Peyer's patch (tissue), 4 donors: ENCODE measurements around the gene LDLRAD4. TPM values are rescaled to one million over a fixed set of nuclear protein-coding genes. Genes with fewer than 3 reads are reported as not detected.

Source experiments
- DNase-seq, 3 donors: peaks; one replicate each; pipeline ENCODE4 v3.0.0-alpha.2; 2017 to 2019
- H3K27ac ChIP-seq, 4 donors: fragments of 200-600 bp; sonication (generic); one replicate each; pipeline ENCODE4 v1.5.1; 2016 to 2019
- H3K27me3 ChIP-seq, 2 donors: fragments of 200-600 bp; sonication (generic); one replicate each; pipeline ENCODE4 v1.5.1; 2019
- H3K36me3 ChIP-seq, 3 donors: fragments of 200-600 bp; sonication (generic); one replicate each; pipeline ENCODE4 v1.5.1; 2016 to 2019
- H3K4me1 ChIP-seq, 4 donors: fragments of 200-600 bp; sonication (generic); one replicate each; pipeline ENCODE4 v1.5.1; 2016 to 2019
- H3K4me3 ChIP-seq, 4 donors: fragments of 200-600 bp; sonication (generic); 1 replicate in 3 of 4; 2 replicates in 1 of 4; pipeline ENCODE4 v1.5.1; 2016 to 2019; ENCODE audit warnings: mild to moderate bottlenecking in 1 of 4
- H3K9me3 ChIP-seq, 4 donors: fragments of 200-600 bp; sonication (generic); one replicate each; pipeline ENCODE4 v1.5.1; 2016 to 2019; ENCODE audit warnings: mild to moderate bottlenecking in 1 of 4
- CTCF ChIP-seq, 6 experiments: fragments of 450-650 bp in 4 of 6; fragments of 200-600 bp in 2 of 6; sonication (generic) in 1 of 6; IDR thresholded peaks; one replicate each; pipeline ENCODE4 v1.5.1; 2017 to 2019; ENCODE audit warnings: antibody characterized with exemption in 6 of 6, mild to moderate bottlenecking in 3 of 6, moderate library complexity in 1 of 6
- POLR2A ChIP-seq, 2 donors: fragments of 450-650 bp; IDR thresholded peaks; one replicate each; pipeline ENCODE4 v1.5.1; 2017; ENCODE audit warnings: antibody characterized with exemption in 2 of 2, mild to moderate bottlenecking in 2 of 2, moderate library complexity in 2 of 2
- total RNA-seq, 4 donors: library from RNA; depleted of rRNA; stranded (reverse); fragments of >200 nt; gene quantifications; one replicate each; pipeline ENCODE4 v1.1.0, GENCODE V29; 2016

LDLRAD4 gene
- total RNA-seq, 4 donors from 2014 or later = 24.8 to 128 (median 50.0) TPM

- Histone ChIP-seq H3K27ac (no peak overlapping the region), H3K27me3 (no peaks in the 10 kb centered on the region), H3K36me3 (no peaks in the 10 kb centered on the region), H3K4me3 (no peak overlapping the region), H3K9me3 (peaks cover 0 to 20% (median 2%) of the 10 kb centered on the region in 4 donors), H3K4me1 (no peaks in the 10 kb centered on the region)
- no peak for DNase-seq
- TF ChIP-seq POLR2A (IDR thresholded peaks at IDR 0.05) (no peak), CTCF (IDR thresholded peaks at IDR 0.05) (no peak)
Observed at GRCh38 chr18:13598591-13598990, 380.0 kb downstream of the LDLRAD4 start.

- Histone ChIP-seq H3K9me3 (peaks cover 0 to 20% (median 2%) of the 10 kb centered on the region in 4 donors), H3K36me3 (no peaks in the 10 kb centered on the region), H3K27ac (no peak overlapping the region), H3K27me3 (no peaks in the 10 kb centered on the region), H3K4me3 (no peak overlapping the region), H3K4me1 (no peaks in the 10 kb centered on the region)
- no peak for DNase-seq
- no peak for TF ChIP-seq CTCF (IDR thresholded peaks at IDR 0.05)
- no peak for TF ChIP-seq POLR2A (IDR thresholded peaks at IDR 0.05)
Observed at GRCh38 chr18:13599031-13599430, 380.5 kb downstream of the LDLRAD4 start.

GRCh38 chr18:13603304-13604019 lies 384.9 kb downstream of the LDLRAD4 start:
- Histone ChIP-seq H3K4me3 (no peak overlapping the region), H3K27ac (no peak overlapping the region), H3K36me3 (no peaks in the 10 kb centered on the region), H3K4me1 (peaks cover 0 to 4% (median 0%) of the 10 kb centered on the region in 4 donors), H3K9me3 (no peaks in the 10 kb centered on the region), H3K27me3 (no peaks in the 10 kb centered on the region)
- TF ChIP-seq CTCF (IDR thresholded peaks at IDR 0.05) = no peak
- TF ChIP-seq POLR2A (IDR thresholded peaks at IDR 0.05) = no peak
- no peak for DNase-seq

GRCh38 chr18:13604786-13605185 lies 386.2 kb downstream of the LDLRAD4 start:
- Histone ChIP-seq H3K4me3 (no peak overlapping the region), H3K27me3 (no peaks in the 10 kb centered on the region), H3K36me3 (no peaks in the 10 kb centered on the region), H3K27ac (no peak overlapping the region), H3K9me3 (no peaks in the 10 kb centered on the region), H3K4me1 (peaks cover 0 to 7% (median 2%) of the 10 kb centered on the region in 4 donors)
- no peak for DNase-seq
- no peak for TF ChIP-seq POLR2A (IDR thresholded peaks at IDR 0.05)
- no peak for TF ChIP-seq CTCF (IDR thresholded peaks at IDR 0.05)

- Histone ChIP-seq H3K27me3 (no peaks in the 10 kb centered on the region), H3K9me3 (no peaks in the 10 kb centered on the region), H3K27ac (no peak overlapping the region), H3K4me1 (peaks cover 0 to 10% (median 2%) of the 10 kb centered on the region in 4 donors), H3K4me3 (no peak overlapping the region), H3K36me3 (no peaks in the 10 kb centered on the region)
- TF ChIP-seq POLR2A (IDR thresholded peaks at IDR 0.05) = no peak
- TF ChIP-seq CTCF (IDR thresholded peaks at IDR 0.05) = no peak
- no peak for DNase-seq
Observed at GRCh38 chr18:13605477-13605876, 386.9 kb downstream of the LDLRAD4 start.
